RWPE1 (cell line): Measurements from ENCODE around the gene CCDC88A.

ENCODE experiments used
- CTCF ChIA-PET: fragments of 350-600 bp; sonication (Branson Sonifier 250); formaldehyde crosslinking; extraction: SDS; loops from one replicate; lab custom pipeline; 2021; lab: Yijun Ruan, JAX
- POLR2A ChIA-PET: fragments of 400-600 bp; formaldehyde crosslinking; extraction: SDS; loops from one replicate; lab custom pipeline; 2020; ENCODE audit warnings: antibody characterized with exemption; ENCODE audit not compliant: low non-redundant PET; lab: Yijun Ruan, JAX
- DNase-seq: peaks from one replicate; pipeline ENCODE4 v3.0.0; 2012; ENCODE audit warnings: low spot score
- H3K27ac ChIP-seq: fragments of 450-650 bp; 2 replicates; pipeline ENCODE4 v1.5.1; 2017
- CTCF ChIP-seq: fragments of 450-650 bp; conservative IDR thresholded peaks from 2 replicates; pipeline ENCODE4 v1.5.1; 2017; ENCODE audit warnings: low read depth, mild to moderate bottlenecking

CCDC88A gene

DNA sequence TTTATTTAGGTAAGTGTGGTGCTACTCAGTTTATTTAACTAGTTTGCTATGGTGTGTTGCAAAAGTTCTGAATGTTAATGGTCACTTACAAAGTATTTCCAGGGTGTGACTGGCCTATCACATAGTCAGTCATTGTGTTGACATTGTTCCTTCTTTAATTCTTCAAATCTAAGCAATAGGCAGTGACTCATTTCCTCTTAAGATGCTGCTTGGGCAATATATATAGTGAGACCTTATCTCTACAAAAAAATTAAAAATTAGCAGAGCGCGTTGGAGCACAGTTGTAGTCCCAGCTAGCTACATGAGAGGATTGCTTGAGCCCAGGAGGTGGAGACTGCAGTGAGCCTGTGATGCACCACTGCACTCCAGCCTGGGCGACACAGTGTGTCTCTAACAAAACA, 5.8 kb upstream of the CCDC88A start:
- POLR2A ChIA-PET = no interaction called here
- CTCF ChIA-PET = no interaction called here
- H3K27ac ChIP-seq = peak overlapping the region; percentile 79
- TF ChIP-seq CTCF = no peak
- peak; percentile 62 for DNase-seq

GRCh38 chr2:55422876-55423665, 3.4 kb upstream of the CCDC88A start:
- no peak for TF ChIP-seq CTCF
- ChIA-PET CTCF (no interaction called here), POLR2A (no interaction called here)
- no peak overlapping the region for H3K27ac ChIP-seq
- DNase-seq = no peak

DNA sequence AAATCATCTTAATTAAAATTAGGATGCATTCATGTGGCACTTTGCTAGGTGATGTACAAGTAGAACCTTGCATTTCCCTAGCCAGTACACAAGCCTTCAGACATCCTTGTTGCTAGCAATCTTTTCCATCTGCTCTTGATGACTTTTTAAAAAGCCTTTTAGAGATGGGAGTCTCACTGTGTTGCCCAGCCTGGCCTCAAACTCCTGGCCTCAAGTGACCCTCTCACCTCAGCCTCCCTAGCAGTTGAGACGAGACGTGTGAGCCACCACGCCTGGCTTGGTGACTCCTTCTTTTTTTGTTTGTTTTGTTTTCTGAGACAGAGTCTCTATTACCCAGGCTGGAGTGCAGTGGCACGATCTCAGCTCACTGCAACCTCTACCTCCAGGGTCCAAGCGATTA, 1.7 kb upstream of the CCDC88A start:
- TF ChIP-seq CTCF = no peak
- CTCF ChIA-PET = no interaction called here
- no peak overlapping the region for H3K27ac ChIP-seq
- no peak for DNase-seq
- POLR2A ChIA-PET = no interaction called here

DNA sequence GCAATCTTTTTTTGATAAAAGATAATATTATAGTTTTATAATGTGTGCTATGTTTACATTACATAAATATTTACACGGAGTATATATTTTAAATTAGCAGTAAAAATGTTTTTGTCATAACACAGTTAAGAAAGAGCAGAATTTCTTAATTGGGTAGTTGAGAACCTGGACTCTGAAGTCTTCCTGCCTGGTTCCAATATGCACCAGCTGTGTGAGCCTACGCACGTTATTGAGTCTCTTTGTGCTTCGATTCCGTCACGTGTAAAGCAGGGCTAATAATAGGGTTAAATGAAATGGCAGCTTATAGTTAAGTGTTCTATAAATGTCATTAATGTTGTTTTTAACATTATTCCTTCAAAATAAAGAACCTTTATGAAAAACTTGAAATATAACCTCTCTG, 1.2 kb upstream of the CCDC88A start:
- DNase-seq = no peak
- TF ChIP-seq CTCF = no peak
- CTCF ChIA-PET = no interaction called here
- POLR2A ChIA-PET = interaction anchor here (0.5 kb wide), 1 partner anchor 359 kb away, joined by 5 read pairs; no protein-coding TSS in a partner anchor
- no peak overlapping the region for H3K27ac ChIP-seq

DNA sequence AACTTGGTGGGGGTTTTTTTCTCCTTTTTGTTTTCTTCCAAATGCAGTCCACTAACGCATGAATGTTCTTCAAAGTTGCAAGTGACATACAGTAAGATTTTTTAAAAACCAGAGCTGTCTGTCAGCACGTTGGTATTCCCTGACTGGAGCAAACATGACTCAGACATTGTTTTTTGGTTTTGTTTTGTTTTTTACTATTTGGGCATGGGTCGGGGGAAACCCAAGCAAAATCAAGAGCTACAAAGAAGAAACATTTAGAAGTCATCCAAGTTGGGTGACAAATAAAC, 726 bp upstream of the CCDC88A start:
- no peak for DNase-seq
- CTCF ChIA-PET = interaction anchor here (0.6 kb wide), 1 partner anchor 869 kb away, joined by 3 read pairs; no protein-coding TSS in a partner anchor
- H3K27ac ChIP-seq = peak overlapping the region; percentile 95
- no peak for TF ChIP-seq CTCF
- POLR2A ChIA-PET = interaction anchor here (0.5 to 0.6 kb wide), 3 partner anchors 19 to 358 kb away, joined by 3 to 5 read pairs (median 4); no protein-coding TSS in a partner anchor

DNA sequence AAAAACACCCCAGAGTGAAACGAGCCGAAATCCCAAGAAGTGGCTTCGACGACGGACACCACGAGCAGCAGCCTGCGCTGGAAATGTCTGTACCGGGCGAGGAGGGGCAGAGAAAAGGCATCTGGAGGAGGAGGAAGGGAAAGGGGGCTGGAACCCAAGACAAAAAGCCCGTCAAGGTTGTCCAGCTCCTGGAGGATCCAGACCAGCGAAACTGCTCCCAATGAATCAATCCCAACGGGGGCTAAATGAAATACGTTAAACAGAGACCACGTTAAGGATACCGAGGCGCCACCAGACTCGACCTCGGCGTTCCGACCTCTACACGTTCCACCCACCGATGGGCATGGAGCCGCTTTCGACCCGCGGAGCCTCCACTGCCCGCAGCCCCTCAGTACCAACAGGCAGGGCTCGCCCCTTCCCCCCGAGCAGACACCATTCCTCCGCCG, 400 bp downstream of the CCDC88A start:
- DNase-seq = peak; percentile 9
- no peak for TF ChIP-seq CTCF
- ChIA-PET POLR2A (interaction anchor here (0.5 kb wide), 1 partner anchor 87 kb away, joined by 4 read pairs; no protein-coding TSS in a partner anchor), CTCF (interaction anchor here (0.7 kb wide), 1 partner anchor 92 kb away, joined by 3 read pairs; no protein-coding TSS in a partner anchor)
- H3K27ac ChIP-seq = peak overlapping the region; percentile 95
